Neural cell (in vitro differentiated cells): ENCODE data around the gene RAD51B. TPM values are rescaled to one million over a fixed set of nuclear protein-coding genes. Genes with fewer than 3 reads are reported as not detected.

Experiments
- H2AFZ ChIP-seq: fragments of 200-600, 300-800 bp; sonication (generic), shearing (Covaris generic); 2 replicates; pipeline ENCODE4 v1.6.0; 2014; ENCODE audit warnings: low read depth, mild to moderate bottlenecking, antibody characterized with exemption, low read length, moderate library complexity
- H3F3A ChIP-seq: fragments of 200-600 bp; shearing (Covaris generic); 2 replicates; pipeline ENCODE4 v1.6.1; 2016; ENCODE audit warnings: mild to moderate bottlenecking, moderate library complexity, mixed read lengths, antibody characterized with exemption, low read length; ENCODE audit not compliant: insufficient read depth, poor library complexity, severe bottlenecking
- H3K27ac ChIP-seq: fragments of 200-600, 300-800 bp; sonication (generic), shearing (Covaris generic); 2 replicates; pipeline ENCODE4 v1.5.1; 2014; ENCODE audit warnings: mild to moderate bottlenecking, low read length, moderate library complexity
- H3K27me3 ChIP-seq: fragments of 300-800, 200-600 bp; sonication (generic), shearing (Covaris generic); 2 replicates; pipeline ENCODE4 v1.6.0; 2014; ENCODE audit warnings: mild to moderate bottlenecking, low read depth, low read length, moderate library complexity; ENCODE audit not compliant: insufficient read depth
- H3K36me3 ChIP-seq: fragments of 300-800, 200-600 bp; sonication (generic), shearing (Covaris generic); 2 replicates; pipeline ENCODE4 v1.5.1; 2014; ENCODE audit warnings: mild to moderate bottlenecking, antibody characterized with exemption, low read length, moderate library complexity; ENCODE audit not compliant: insufficient read depth
- H3K4me2 ChIP-seq: fragments of 300-800, 200-600 bp; sonication (generic), shearing (Covaris generic); 2 replicates; pipeline ENCODE4 v1.6.0; 2014; ENCODE audit warnings: mild to moderate bottlenecking, low read length
- H3K4me3 ChIP-seq: fragments of 300-800, 200-600 bp; sonication (generic), shearing (Covaris generic); 2 replicates; pipeline ENCODE4 v1.5.1; 2014; ENCODE audit warnings: mild to moderate bottlenecking, low read length, moderate library complexity
- H3K79me2 ChIP-seq: fragments of 200-600 bp; shearing (Covaris generic); replicated peaks from 2 replicates; pipeline ENCODE4 v1.6.0; 2014; ENCODE audit warnings: mild to moderate bottlenecking, low read length, moderate library complexity; ENCODE audit not compliant: insufficient read depth
- H3K9ac ChIP-seq: fragments of 300-800, 200-600 bp; sonication (generic), shearing (Covaris generic); 2 replicates; pipeline ENCODE4 v1.6.1; 2016; ENCODE audit warnings: mild to moderate bottlenecking, low read length, mixed read lengths
- H3K9me2 ChIP-seq: fragments of 200-600 bp; shearing (Covaris generic); 2 replicates; pipeline ENCODE4 v1.6.1; 2016; ENCODE audit warnings: mild to moderate bottlenecking, low read length, mixed read lengths; ENCODE audit not compliant: insufficient read depth
- H3K9me3 ChIP-seq: fragments of 200-600, 300-800 bp; sonication (generic), shearing (Covaris generic); 2 replicates; pipeline ENCODE4 v1.6.1; 2016; ENCODE audit warnings: mild to moderate bottlenecking, mixed run types, low read length, moderate library complexity, mixed read lengths
- H4K20me1 ChIP-seq: fragments of 200-600 bp; shearing (Covaris generic); 2 replicates; pipeline ENCODE4 v1.6.1; 2016; ENCODE audit warnings: mild to moderate bottlenecking, mixed run types; ENCODE audit not compliant: insufficient read depth
- CTCF ChIP-seq: fragments of 450-650 bp; IDR thresholded peaks from 2 replicates; pipeline ENCODE4 v1.5.1; 2014; ENCODE audit warnings: antibody characterized with exemption, mild to moderate bottlenecking, moderate library complexity; ENCODE audit not compliant: poor library complexity, severe bottlenecking
- EP300 ChIP-seq: fragments of 450-650 bp; conservative IDR thresholded peaks from 2 replicates; pipeline ENCODE4 v1.6.1; 2014; ENCODE audit warnings: antibody characterized with exemption, mild to moderate bottlenecking, moderate library complexity; ENCODE audit not compliant: poor library complexity, severe bottlenecking
- EZH2 ChIP-seq: fragments of 200-600, 300-800 bp; shearing (Covaris generic), sonication (generic); IDR thresholded peaks from 2 replicates; pipeline ENCODE4 v1.6.1; 2014; ENCODE audit warnings: antibody characterized with exemption, low read length, borderline replicate concordance, mild to moderate bottlenecking; ENCODE audit not compliant: insufficient read depth, poor library complexity, severe bottlenecking
- MXI1 ChIP-seq: fragments of 450-650 bp; conservative IDR thresholded peaks from 2 replicates; pipeline ENCODE4 v1.6.1; 2014; ENCODE audit warnings: antibody characterized with exemption, mild to moderate bottlenecking; ENCODE audit not compliant: poor library complexity, severe bottlenecking
- POLR2AphosphoS5 ChIP-seq: IDR thresholded peaks from 2 replicates; pipeline ENCODE4 v1.6.1; 2012
- RAD21 ChIP-seq: fragments of 450-650 bp; conservative IDR thresholded peaks from 2 replicates; pipeline ENCODE4 v1.6.1; 2014; ENCODE audit warnings: antibody characterized with exemption, mild to moderate bottlenecking, moderate library complexity
- SMC3 ChIP-seq: fragments of 450-650 bp; conservative IDR thresholded peaks from 2 replicates; pipeline ENCODE4 v1.6.1; 2014; ENCODE audit warnings: antibody characterized with exemption, mild to moderate bottlenecking, moderate library complexity; ENCODE audit not compliant: poor library complexity
- TAF1 ChIP-seq: IDR thresholded peaks from 2 replicates; pipeline ENCODE4 v1.6.1; 2012; ENCODE audit warnings: low read depth
- polyA plus RNA-seq: library from polyadenylated mRNA; depleted of rRNA; stranded (reverse); fragments of >200 nt; gene quantifications from 2 replicates; pipeline ENCODE4 v1.2.3, GENCODE V29; 2014
- TF ChIP-seq, protein P1 (sequence below): IDR thresholded peaks from 2 replicates; pipeline ENCODE4 v1.6.1; 2012; ENCODE audit warnings: borderline replicate concordance

Gene RAD51B
- polyA plus RNA-seq, 1 donor from 2014 or later, result 3.1 TPM

DNA sequence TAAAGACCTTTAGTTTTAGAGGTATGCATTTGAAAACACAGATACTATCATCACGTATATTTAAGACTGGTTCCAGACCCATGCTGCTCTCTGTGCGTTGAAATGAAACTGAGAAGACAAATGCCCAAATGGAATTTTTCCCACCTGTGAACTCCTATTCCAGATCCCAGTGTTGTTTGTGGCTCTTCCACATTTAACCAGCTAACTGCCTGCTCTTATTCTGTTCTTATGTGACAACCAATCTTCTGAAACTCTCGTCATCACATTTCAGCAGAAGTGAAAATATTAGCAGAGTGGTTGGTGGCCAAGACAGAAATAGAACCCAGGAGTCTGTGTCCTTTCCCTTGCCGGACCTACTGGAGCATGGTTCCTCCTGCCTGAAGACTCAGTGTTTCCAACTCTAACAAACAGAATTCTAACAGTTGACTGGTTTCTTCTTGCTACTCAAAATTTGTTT is 460.2 kb downstream of the RAD51B start:
- Histone ChIP-seq H3K4me2 (no peak overlapping the region), H3F3A (no peaks in the 10 kb centered on the region), H2AFZ (no peak overlapping the region), H3K9me2 (no peaks in the 10 kb centered on the region), H3K27ac (no peak overlapping the region), H3K36me3 (no peaks in the 10 kb centered on the region), H3K79me2 (no peaks in the 10 kb centered on the region), H3K4me3 (no peak overlapping the region), H4K20me1 (no peaks in the 10 kb centered on the region), H3K27me3 (no peaks in the 10 kb centered on the region), H3K9me3 (no peaks in the 10 kb centered on the region), H3K9ac (no peak overlapping the region)
- TF ChIP-seq EP300, result no peak

DNA sequence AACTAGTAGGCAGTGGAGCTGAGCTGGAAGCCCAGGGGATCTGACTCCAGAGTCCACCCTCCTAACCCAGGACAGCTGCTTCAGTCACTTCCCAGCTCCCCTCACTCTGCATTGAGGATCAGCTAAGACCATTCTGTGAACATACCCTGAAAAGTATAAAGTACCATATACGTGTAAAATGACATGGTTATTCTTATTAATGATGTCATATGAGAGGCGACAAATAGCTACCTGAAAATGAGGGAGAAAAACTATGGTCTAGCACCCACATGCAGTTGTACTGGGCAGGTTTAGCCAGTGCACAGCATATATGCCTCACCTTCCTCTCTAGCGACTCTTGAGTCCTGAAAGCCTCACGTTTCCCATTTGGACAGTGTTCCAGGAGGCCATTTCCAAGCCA is 461.9 kb downstream of the RAD51B start:
- H3K79me2 ChIP-seq, result no peaks in the 10 kb centered on the region
- no peak overlapping the region for H3K4me3 ChIP-seq
- H3F3A ChIP-seq, result no peaks in the 10 kb centered on the region
- no peaks in the 10 kb centered on the region for H3K36me3 ChIP-seq
- no peak overlapping the region for H3K9ac ChIP-seq
- H3K27me3 ChIP-seq, result no peaks in the 10 kb centered on the region
- H3K4me2 ChIP-seq, result no peak overlapping the region
- no peak overlapping the region for H2AFZ ChIP-seq
- H4K20me1 ChIP-seq, result no peaks in the 10 kb centered on the region
- no peak for TF ChIP-seq CTCF
- no peak for TF ChIP-seq EP300
- no peak for TF ChIP-seq SMC3
- no peak for TF ChIP-seq POLR2AphosphoS5
- TF ChIP-seq MXI1, result no peak
- no peak for TF ChIP-seq TAF1
- no peaks in the 10 kb centered on the region for H3K9me2 ChIP-seq
- H3K27ac ChIP-seq, result no peak overlapping the region
- no peaks in the 10 kb centered on the region for H3K9me3 ChIP-seq

DNA sequence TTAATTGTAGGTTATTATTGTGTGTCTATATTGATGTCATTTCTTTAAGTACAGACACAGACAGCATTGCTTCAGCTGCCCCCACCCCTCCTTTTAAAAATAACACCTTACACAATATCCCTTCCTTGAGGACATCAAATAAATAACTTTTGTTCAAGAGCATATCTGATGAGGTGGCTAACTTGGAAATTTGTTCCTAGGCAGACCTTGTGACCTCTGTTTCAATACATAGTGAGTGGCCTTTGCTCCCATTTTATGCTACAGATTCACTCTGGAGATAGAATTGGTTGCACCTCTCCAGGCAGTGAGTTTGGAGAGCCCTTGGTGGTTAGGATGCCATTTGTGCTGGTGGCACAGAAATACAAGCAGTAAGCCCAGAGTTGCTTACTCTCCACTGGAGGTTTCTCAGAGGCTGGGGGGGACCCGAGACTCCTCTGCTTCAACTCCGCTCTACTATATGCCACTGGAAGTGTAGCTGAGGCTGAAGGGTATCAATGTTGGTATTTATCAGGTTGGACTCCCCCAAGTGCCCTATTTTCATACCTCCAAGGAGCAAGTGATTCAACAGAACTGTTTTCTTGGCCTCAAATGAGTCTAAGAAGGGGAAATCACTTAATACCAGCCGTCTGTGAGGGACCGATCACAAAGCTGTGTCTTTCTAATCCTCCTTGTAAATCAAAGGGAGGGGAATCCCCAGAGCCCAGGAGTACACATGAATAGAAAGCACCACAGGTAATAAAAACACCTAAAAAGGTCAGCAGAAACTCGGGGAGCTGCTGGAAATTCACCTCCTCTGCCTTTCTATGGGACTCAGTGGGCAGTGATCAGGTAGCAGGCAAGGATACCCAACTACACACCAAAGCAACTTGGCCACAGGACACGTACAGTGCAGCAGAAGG is 463.1 kb downstream of the RAD51B start:
- TF ChIP-seq EZH2, result no peak
- TF ChIP-seq, protein P1, sequence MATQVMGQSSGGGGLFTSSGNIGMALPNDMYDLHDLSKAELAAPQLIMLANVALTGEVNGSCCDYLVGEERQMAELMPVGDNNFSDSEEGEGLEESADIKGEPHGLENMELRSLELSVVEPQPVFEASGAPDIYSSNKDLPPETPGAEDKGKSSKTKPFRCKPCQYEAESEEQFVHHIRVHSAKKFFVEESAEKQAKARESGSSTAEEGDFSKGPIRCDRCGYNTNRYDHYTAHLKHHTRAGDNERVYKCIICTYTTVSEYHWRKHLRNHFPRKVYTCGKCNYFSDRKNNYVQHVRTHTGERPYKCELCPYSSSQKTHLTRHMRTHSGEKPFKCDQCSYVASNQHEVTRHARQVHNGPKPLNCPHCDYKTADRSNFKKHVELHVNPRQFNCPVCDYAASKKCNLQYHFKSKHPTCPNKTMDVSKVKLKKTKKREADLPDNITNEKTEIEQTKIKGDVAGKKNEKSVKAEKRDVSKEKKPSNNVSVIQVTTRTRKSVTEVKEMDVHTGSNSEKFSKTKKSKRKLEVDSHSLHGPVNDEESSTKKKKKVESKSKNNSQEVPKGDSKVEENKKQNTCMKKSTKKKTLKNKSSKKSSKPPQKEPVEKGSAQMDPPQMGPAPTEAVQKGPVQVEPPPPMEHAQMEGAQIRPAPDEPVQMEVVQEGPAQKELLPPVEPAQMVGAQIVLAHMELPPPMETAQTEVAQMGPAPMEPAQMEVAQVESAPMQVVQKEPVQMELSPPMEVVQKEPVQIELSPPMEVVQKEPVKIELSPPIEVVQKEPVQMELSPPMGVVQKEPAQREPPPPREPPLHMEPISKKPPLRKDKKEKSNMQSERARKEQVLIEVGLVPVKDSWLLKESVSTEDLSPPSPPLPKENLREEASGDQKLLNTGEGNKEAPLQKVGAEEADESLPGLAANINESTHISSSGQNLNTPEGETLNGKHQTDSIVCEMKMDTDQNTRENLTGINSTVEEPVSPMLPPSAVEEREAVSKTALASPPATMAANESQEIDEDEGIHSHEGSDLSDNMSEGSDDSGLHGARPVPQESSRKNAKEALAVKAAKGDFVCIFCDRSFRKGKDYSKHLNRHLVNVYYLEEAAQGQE, result no peak
- no peak for TF ChIP-seq CTCF
- TF ChIP-seq POLR2AphosphoS5, result no peak
- TF ChIP-seq SMC3, result no peak
- TF ChIP-seq EP300, result no peak
- no peak for TF ChIP-seq TAF1
- no peak for TF ChIP-seq RAD21
- no peak overlapping the region for H3K4me2 ChIP-seq
- H3K79me2 ChIP-seq, result no peaks in the 10 kb centered on the region
- no peak overlapping the region for H3K4me3 ChIP-seq
- H3K9me2 ChIP-seq, result no peaks in the 10 kb centered on the region
- H3K9ac ChIP-seq, result no peak overlapping the region
- H3F3A ChIP-seq, result no peaks in the 10 kb centered on the region
- H3K27me3 ChIP-seq, result no peaks in the 10 kb centered on the region
- H2AFZ ChIP-seq, result no peak overlapping the region
- no peaks in the 10 kb centered on the region for H4K20me1 ChIP-seq
- no peaks in the 10 kb centered on the region for H3K9me3 ChIP-seq
- H3K27ac ChIP-seq, result no peak overlapping the region
- no peaks in the 10 kb centered on the region for H3K36me3 ChIP-seq
